ENCODE measurements around the gene GOLGB1.
"Not testable (repeated sequence)": the region's sequence is repeated elsewhere in the genome, so short reads cannot be mapped to it uniquely, and the experiment has no call there.

GOLGB1 gene

DNA sequence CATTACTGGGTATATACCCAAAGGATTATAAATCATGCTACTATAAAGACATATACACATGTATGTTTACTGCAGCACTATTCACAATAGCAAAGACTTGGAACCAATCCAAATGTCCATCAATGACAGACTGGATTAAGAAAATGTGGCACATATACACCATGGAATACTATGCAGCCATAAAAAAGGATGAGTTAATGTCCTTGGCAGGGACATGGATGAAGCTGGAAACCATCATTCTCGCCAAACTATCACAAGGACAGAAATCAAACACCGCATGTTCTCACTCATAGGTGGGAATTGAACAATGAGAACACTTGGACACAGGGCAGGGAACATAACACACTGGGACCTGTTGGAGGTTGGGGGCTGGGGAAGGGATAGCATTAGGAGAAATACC is 6.4 kb downstream of the GOLGB1 start:
- not testable (repeated sequence) for DNase-seq

DNA sequence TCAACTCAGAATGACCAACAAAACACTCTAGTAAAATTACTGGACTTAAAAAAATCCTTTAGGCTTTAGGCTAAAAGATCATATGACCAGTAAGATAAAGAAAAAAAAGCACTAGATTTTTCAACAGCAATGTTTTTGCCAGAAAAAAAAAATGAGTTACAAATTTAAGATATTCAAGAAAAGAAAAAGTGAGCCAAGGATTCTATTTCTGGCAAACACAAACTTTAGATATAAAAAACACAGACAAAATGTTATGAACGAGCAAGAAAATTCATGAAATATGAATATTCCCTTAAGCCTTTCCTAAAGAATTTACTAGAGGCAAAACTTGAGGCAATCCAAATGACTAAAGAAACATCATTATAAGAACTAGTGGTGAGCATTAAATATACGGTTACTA is 8.6 kb downstream of the GOLGB1 start:
- no peak for DNase-seq

DNA sequence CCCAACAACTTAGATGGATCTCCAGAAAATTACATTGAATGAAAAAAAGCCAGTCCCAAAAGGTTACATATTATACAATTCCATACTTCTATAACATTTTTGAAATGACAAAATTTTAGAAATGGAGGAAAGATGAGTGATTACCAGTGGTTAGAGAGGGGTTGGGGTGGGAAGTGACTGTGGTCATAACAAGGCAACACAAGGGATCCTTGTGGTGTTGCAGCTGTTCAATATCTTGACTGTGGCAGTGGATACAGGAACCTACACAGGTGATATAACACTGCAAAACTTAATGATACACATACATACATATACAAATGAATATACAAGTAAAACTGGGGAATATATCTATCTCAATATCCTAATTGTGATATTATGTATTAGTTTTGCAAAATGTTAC is 9.6 kb downstream of the GOLGB1 start:
- DNase-seq, result no peak

DNA sequence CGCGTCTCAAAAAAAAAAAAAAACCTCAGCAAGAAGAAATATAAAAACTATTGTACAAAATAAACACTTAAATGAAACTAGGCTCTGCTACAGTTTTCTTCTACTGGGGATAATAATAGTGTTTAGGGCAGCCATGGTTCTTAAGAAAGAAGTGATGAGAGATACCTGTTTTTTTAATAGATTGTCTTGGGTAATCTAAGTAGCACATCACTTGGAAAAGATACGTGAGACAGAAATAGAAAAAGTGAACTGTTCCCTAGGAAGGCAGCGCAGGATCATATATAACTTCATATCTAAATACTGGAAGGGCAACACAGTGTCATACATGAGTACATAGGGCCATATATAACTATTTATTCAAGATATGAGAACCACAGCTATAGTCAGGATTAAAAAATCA is 11.9 kb downstream of the GOLGB1 start:
- DNase-seq, result no peak

DNA sequence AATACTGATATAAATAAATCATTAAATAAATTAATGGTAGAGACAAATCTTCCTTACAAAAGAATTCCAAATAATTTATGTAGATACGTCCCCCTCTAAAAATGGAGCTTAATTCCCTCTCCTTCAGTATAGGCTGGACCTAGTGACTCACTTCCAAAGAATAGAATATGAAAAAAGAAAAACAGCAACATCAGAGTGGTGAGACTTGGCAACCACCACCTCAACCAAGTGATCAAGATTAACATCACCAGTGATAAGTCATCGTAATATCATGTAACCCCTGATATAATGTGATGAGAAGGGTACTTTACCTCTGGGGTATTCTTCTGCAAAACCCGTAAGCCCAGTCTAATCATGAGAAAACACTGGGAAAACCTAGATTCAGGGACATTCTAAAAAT is 13.4 kb downstream of the GOLGB1 start:
- no peak for DNase-seq

DNA sequence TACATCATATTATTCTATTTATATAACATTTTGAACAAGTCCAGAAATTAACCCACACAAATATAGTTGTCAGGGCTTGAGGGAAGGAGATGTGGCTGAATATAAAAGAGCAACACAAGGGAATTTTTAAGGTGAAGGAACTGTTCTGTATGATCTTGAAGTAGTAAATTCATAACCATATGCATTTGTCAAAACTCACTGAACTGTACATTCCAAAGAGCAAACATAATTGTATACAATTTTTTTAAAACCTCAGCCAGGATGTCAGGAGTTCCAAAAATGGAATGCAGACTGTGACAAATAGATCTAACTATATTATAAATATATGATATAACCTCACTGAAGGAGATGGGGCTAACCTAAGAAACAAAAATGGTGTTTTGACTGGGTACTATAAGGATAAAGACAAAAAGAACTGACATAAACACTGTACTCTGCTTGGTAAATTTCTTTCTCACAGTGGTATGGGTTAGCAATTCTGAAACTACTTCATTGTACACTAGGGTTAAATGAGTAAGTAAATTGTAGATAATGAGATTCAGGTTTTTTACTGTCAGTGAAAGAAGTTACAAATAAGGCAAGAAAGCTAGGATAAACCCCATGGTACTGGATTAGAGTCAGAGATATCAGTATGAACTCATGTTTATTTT is 14.4 kb downstream of the GOLGB1 start:
- DNase-seq, result no peak

DNA sequence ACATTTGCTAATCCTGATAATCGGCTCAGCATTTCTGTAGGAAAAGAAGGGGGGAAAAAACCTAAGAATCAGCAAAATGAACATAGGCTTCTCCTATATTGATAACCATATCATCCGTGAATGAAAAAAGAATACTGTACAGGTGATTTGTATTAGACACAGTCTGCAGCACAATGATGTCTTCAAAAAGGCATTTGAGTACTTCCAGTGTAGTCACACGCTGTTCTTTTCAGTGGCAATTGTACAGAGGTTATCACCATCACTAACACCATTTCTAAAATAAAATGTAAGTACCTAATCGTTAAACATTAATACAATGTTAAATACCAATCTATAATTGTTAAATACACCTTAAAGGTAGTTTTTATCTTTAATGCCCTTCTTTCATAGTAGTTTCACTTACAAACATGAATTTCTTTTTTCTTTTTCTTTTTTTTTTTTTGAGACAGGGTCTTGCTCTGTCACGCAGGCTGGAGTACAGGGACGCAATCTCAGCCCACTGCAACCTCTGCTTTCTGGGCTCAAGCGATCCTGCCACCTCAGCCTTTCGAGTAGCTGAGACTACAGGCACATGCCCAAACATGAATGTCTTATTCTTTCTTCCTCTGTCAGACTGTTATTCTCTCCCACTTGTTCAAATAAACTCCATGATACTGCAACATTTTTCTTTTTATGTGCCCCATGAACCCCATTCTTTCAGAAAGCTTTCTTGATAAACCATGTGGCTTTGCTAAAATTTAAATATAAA is 18.4 kb downstream of the GOLGB1 start:
- no peak for DNase-seq

DNA sequence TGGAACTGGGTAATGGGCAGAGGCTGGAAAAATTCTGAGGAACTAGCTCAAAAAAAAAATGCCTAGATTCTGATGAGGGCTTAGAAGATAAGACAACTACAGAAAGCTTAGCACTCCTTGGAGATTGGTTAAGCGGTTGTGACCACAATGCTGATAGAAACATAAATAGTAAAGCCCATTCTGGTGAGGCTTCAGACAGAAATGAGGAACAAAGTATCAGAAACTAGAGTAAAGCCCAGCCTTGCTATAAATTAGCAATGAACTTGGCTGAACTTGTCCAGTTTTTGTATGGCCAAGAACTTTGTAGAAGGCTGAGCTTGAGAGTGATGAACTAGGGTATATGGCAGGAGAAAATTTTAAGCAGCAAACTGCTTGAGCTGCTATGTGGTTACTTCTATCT is 25.4 kb downstream of the GOLGB1 start:
- DNase-seq, result no peak

DNA sequence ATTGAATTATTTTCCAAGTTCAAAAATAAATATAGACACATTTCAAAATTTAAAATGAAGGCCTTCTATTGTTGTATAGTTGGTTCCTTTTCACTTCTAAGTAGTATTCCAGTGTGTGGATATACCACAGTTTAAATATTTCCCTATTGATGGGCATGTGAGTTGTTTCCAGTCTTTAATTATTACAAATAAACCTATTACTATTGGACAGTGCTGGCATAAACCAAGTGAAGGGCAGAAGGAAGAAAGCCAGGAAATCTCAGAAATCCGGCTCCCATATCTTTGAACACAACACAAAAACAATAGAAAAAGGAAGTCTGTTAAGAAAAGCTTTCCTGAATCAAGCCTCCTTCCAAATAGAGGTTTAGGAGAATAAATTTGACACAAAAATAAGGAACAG is 26.1 kb downstream of the GOLGB1 start:
- no peak for DNase-seq

DNA sequence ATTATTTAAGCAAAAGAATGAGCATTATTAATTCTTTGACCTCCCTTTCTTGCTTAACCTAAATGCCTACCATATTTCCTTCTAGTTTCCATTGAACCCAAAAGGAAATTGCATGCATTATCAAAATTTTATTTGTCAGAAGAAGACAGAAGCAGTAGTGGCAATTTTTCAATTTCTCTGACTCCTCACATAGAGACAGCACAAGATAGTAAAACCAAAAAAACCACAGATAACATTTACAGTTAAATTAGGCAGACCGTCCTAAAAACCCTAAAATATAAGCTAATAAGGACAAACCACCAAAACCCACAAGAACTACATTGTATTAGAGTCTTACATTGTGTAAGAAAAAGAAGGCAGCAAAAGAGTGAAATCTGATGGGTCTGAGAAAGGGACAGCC is 27.1 kb downstream of the GOLGB1 start:
- no peak for DNase-seq

DNA sequence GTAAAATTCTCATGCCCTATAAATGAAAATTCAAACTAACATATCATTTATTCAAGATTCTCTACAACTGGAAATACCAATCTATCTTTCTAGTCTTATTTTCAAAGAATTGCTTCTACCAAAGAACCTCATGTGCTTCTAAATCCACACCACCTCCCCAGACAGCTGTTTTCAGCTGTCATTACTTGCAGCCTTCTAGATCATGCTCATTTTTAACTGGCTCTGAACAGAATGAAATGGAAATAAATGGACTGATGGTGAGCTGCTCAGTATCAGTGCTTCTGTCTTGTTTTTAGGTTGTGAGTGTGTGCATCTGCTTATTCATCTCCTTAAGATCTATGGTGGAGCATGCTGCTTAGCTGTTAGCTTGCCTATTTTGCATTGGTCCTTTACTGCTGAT is 29.4 kb downstream of the GOLGB1 start:
- DNase-seq, result no peak

DNA sequence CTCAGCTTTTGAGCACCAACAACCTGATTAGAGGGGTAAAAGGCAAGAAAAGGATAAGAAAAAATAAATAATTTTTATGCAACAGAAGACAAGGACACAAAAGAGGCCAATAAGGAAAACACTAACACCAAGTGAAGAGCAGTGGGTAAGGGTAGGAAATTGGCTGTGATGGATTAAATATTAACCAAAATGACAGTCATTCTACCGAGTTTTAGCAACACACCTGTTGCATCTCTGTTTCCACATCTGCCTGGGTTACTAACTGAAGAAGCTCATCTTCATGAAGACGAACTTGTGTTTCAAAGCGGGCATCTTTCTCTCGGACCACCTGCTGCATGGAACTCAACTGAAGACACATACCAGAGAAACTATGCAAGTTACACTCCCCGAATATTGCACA is 30.1 kb downstream of the GOLGB1 start:
- DNase-seq, result no peak

DNA sequence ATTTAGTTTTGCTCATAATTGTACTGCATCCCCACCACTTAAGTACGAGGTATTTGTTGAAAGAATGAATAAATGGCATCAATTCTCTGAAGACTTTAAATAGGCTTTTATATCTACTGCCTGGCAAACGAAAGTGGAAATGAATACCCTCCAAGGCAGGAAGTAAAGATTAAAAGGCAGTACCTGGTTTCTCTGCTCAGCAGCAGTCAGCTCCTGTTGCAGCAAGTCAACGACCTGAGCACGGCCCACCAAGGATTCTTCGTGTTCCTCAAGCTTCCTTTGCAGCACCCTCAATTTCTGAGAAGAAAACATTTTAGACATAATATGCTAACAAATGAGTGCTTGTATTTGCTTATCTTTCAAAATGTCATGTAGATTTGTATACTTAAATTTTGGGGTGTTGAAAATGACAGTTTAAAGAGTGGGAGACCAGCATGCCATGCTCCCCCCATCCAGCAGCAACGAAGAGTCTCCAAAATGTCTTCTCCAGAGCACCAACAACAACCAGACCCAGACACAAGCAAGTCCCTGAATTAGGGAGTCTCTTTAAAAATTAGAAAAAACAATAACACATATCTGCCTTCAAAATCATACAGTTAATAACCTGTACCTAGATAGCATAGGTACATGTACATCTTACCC is 31.2 kb downstream of the GOLGB1 start:
- DNase-seq, result no peak

DNA sequence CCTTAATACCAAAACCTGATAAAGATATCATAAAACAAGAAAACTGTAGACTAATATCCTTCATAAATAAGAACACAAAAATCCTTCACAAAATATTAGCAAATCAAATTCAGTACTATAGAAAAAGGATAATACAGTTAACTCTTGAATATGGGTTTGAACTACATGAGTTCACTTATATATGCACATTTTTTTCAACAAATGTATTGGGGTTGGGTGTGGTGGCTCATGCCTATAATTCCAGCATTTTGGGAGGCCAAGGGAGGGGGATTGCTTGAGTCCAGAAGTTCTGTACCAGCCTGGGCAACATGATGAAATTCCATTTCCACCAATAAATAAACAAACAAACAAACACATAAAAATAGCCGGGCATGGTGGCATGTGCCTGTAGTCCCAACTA is 39.2 kb downstream of the GOLGB1 start:
- no peak for DNase-seq

DNA sequence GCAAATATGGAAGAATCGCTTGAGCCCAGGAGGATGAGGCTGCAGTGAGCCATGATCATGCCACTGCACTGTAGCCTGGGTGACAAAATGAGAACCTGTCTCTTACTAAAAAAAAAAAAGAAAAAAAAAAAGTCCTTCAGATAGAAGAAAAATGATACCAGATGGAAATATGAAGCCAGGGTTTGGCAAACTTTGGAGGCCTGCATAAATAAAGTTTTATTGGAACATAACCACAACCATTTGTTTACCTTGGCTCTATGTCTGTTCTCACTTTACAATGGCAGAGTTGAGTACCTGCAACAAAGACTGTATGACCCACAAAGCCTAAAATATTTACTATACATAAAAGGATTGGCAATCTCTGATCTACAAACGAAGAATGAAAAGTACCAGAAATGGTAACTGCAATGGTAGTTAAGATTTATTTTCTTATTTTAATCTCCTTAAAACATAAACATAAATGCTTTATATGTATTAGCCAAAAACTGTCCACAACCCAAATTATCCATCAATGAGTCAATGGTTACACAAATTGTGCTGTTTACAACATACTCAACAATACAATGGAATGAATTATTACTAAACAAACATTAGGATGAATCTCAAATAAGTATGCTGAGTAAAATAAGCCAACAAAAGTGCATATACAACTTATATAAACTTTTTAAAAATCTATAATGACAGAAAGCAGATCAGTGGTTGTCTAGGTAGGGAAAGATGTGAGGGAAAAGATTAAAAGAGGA is 41.8 kb downstream of the GOLGB1 start:
- DNase-seq, result no peak

DNA sequence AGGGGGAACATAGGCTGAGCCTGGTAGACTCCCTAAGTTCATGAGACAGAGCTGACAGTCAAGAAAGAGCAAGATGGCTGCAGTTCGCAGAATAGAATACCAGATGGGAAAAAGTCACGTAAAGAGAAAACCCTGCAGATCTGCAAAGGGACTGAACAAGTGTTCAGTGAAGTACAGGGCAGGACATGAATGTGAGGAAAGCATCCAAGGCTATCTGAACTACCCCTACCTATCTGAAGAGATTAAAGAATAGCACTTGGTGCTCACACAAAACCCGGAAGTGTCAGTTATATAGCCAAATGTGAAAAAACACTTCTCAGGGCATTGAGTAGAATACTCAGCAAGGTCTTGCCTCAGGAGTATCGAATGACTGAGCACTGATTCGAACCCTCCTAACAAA is 44.0 kb downstream of the GOLGB1 start:
- DNase-seq, result no peak

DNA sequence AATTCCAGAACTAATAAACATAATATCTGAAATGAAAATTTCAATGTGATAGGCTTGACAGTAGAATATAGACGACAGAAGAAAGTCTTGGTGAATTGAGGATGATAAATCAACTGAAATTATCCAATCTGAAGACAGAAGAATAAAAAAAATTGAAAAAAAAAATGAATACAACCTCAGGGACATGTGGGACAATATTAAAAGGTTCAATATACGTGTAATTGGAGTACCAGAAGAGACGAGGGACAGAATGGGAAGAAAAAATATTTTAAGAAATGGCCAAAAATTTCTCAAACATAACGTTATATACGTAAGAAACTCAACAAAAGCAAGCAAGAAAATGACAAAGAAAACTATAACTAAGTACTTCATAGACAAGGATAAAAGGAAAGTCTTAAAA is 45.6 kb downstream of the GOLGB1 start:
- DNase-seq, result no peak

DNA sequence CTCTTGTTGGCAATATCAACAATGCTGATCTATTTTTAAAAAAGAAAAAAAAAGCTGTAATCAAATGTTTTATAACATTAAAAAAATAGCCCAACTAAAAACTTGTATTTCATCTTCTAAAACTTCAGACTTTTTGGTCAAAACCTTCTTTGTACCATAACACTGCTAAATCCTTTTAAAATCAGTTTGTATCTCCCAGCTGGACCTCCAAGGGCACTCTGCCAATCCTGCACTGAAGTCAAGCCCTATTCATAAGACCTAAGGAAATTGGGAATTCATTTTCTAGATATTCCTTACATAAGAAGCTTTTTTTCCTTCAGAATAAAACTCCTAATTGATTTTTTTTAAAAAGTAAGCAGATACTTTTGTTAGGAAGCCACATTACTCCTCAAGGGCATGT is 50.6 kb downstream of the GOLGB1 start:
- no peak for DNase-seq

DNA sequence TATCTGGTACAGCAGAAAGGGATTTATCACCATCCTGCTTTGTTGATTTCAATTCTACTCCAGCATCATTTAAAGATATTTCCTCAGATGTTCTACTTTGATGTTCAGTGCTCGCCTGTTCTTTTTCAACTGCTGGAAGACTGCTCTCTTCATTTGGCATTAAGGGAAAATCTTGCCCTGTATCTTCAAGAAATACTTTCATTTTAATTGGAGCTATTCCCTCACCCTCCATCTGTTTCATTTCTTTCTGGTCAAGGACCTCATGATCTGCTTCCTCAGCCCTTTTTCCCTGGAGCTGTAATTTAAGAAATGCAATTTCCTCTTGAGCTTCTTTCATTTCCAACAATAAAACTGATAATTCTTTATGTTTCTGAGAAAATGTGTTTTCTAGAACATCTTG is 51.1 kb downstream of the GOLGB1 start:
- DNase-seq, result no peak

DNA sequence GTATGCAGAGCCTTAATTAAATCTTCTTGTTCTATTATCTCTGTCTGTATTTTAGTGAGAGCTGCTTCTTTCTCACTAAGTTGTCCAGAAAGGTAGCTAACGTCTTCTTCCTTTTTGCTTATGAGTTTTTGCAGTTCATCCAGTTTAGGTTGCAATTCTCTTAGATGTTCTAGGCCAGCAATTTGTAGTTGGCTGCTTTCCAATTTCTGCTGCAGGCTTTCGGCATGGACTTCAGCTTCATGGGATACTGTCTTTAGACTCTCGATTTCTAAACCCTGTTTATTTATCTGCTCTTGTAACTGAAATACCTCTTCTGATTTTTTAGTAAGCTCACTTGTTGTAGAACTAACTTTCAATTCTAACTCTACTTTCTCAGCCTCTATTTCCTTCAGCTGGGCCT is 53.4 kb downstream of the GOLGB1 start:
- DNase-seq, result no peak

DNA sequence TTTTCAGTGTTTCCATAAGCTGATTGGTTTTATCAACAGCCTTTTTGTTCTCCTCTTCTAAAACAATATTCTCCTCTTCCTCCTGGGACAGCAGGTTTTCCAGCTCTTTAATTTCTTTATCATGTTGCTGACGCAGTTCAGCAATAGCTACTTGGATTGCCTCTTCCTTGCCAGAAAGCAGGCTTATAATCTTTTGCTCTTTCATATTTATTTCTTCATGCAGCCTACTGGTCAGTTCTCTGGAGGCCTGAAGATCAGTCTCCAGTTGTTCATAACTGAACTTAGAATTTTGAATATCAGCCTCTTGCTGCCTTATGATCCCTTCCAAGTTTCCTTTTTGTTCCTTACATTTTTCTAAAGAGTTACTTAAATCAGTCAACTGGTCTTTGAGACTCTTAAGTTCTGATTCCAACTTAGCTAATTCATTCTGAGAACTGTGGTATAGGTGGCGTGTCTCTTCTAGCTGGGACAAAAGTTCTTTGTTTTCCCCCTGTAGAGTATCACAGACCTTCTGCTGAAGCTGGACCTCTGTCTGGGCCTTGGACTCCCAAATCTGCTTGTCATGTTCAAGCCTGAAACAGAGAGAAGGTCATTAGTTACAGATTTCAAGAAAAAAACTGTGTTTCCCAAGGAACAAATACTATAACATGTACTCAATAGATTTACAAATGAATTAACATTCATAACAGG is 57.4 kb downstream of the GOLGB1 start:
- DNase-seq, result no peak

DNA sequence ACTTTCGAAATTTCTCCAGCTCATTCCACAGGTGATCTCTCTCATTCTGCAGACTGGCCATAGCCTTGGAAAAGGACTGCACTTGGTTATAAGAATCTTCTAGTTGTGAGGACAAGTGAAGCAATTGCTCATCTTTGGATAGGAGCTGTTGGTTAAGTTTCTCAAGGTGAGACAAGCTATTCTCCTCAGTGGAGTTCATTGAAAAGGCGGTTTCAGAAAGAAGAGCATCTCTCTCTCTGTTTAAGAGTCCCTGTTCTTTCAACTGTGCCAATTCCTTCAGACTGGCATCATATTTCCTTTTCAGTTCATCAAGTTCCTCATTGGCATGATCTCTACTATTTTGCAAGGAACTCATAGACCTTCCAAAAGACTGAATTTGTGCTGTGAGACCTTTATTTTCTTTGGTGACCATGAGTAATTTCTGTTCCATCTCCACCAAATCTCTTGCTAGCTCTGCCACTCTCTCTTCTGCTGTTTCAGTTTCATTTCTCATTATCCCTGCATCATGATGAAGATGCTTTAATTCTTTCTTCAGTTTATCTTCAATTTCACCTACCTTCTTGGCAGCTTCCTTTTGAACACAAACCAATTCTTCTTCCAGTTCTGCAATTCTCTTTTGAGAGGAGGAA is 58.6 kb downstream of the GOLGB1 start:
- no peak for DNase-seq

DNA sequence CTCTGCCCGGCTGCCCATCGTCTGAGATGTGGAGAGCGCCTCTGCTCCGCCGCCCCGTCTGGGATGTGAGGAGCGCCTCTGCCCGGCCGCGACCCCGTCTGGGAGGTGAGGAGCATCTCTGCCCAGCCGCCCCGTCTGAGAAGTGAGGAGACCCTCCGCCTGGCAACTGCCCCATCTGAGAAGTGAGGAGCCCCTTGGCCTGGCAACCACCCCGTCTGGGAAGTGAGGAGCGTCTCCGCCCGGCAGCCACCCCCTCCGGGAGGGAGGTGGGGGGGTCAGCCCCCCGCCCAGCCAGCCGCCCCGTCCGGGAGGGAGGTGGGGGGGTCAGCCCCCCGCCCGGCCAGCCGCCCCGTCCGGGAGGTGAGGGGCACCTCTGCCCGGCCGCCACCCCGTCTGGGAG is 60.8 kb downstream of the GOLGB1 start:
- DNase-seq, result not testable (repeated sequence)

Measured in NCI-H526 treated with DMSO at 0.1 percent for 48 hours (cell line).